ENCODE data around the gene NUTF2.
A peak's percentile ranks its signal among the peaks of the same experiment; 100 is the strongest.

Gene NUTF2

GRCh38 chr16:67880584-67880983 lies 33.9 kb downstream of the NUTF2 start:
- peak in 2 of 10 donors; percentile 69 to 76 for DNase-seq
- intact Hi-C loops (cut with DNase I): no loop called here

- intact Hi-C loops (cut with DNase I): loop anchor here (2.0 kb wide), 1 partner anchor 47 kb away; no protein-coding TSS in a partner anchor
- peak in 9 of 10 donors; percentile 23 to 96 (median 63) for DNase-seq
These were observed 35.0 kb downstream of the NUTF2 start for GRCh38 chr16:67881621-67882161.

- peak; percentile 71 to 98 (median 84) for DNase-seq
- intact Hi-C loops (cut with DNase I): loop anchor here (1.0 to 2.0 kb wide), 2 partner anchors 46 to 158 kb away; no protein-coding TSS in a partner anchor
These were observed 35.8 kb downstream of the NUTF2 start for GRCh38 chr16:67882374-67883145.

- intact Hi-C loops (cut with DNase I): loop anchor here (1.0 to 2.0 kb wide), 2 partner anchors 45 to 157 kb away; no protein-coding TSS in a partner anchor
- peak in 1 of 10 donors; percentile 15 for DNase-seq
These were observed 36.6 kb downstream of the NUTF2 start for GRCh38 chr16:67883146-67883871.

- DNase-seq: peak in 9 of 10 donors; percentile 49 to 95 (median 62)
- intact Hi-C loops (cut with DNase I): loop anchor here (1.0 to 2.0 kb wide), 2 partner anchors 45 to 156 kb away; no protein-coding TSS in a partner anchor
These were observed 37.1 kb downstream of the NUTF2 start for GRCh38 chr16:67883872-67884261.

GRCh38 chr16:67884684-67885083 lies 38.0 kb downstream of the NUTF2 start, which contains the start of gene NRN1L:
TSS of gene NRN1L (plus strand) at chr16:67884885. CDS start at chr16:67884904, 19 bp downstream.
- DNase-seq: peak; percentile 87 to 99 (median 95)
- intact Hi-C loops (cut with DNase I): no loop called here

- intact Hi-C loops (cut with DNase I): no loop called here
These were observed 38.8 kb downstream of the NUTF2 start for GRCh38 chr16:67885545-67885944.

GRCh38 chr16:67885976-67886375 lies 39.2 kb downstream of the NUTF2 start:
- peak in 1 of 10 donors; percentile 80 for DNase-seq
- intact Hi-C loops (cut with DNase I): no loop called here

More at GRCh38 chr16:67885545-67885944, 38.8 kb downstream of the NUTF2 start:
- DNase-seq: peak in 2 of 10 donors; percentile 51 to 82

- DNase-seq: no peak
These were observed 39.7 kb downstream of the NUTF2 start for GRCh38 chr16:67886387-67886786.

GRCh38 chr16:67888331-67888730 lies 41.6 kb downstream of the NUTF2 start:
- intact Hi-C loops (cut with DNase I): no loop called here
- DNase-seq: no peak

More at GRCh38 chr16:67886387-67886786, 39.7 kb downstream of the NUTF2 start:
- intact Hi-C loops (cut with DNase I): no loop called here

- intact Hi-C loops (cut with DNase I): loop anchor here (10.0 kb wide), 1 partner anchor 48 kb away; the partner anchor contains the start of genes CENPT, NUTF2 and THAP11
- peak in 1 of 10 donors; percentile 34 for DNase-seq
These were observed 45.6 kb downstream of the NUTF2 start for GRCh38 chr16:67892375-67892774.

- intact Hi-C loops (cut with DNase I): loop anchor here (10.0 kb wide), 1 partner anchor 48 kb away; the partner anchor contains the start of genes CENPT, NUTF2 and THAP11
- DNase-seq: peak; percentile 93 to 100 (median 98)
These were observed 46.4 kb downstream of the NUTF2 start, which contains the start of gene PSKH1 for GRCh38 chr16:67892899-67893742. TSS of gene PSKH1 (plus strand) at chr16:67893254. CDS start at chr16:67908750, 15,496 bp downstream.

- DNase-seq: peak in 1 of 10 donors; percentile 79
- intact Hi-C loops (cut with DNase I): loop anchor here (10.0 kb wide), 1 partner anchor 49 kb away; the partner anchor contains the start of genes CENPT, NUTF2 and THAP11
These were observed 47.1 kb downstream of the NUTF2 start for GRCh38 chr16:67893743-67894399.

GRCh38 chr16:67897231-67897630 lies 50.5 kb downstream of the NUTF2 start:
- intact Hi-C loops (cut with DNase I): loop anchor here (10.0 kb wide), 1 partner anchor 52 kb away; the partner anchor contains the start of genes CENPT, NUTF2 and THAP11
- DNase-seq: no peak

GRCh38 chr16:67901734-67902133 lies 55.0 kb downstream of the NUTF2 start:
- intact Hi-C loops (cut with DNase I): no loop called here
- peak in 1 of 10 donors; percentile 14 for DNase-seq

GRCh38 chr16:67902831-67903230 lies 56.1 kb downstream of the NUTF2 start:
- intact Hi-C loops (cut with DNase I): no loop called here
- DNase-seq: no peak

GRCh38 chr16:67907397-67908180 lies 60.9 kb downstream of the NUTF2 start:
- DNase-seq: peak in 1 of 10 donors; percentile 56
- intact Hi-C loops (cut with DNase I): no loop called here

Data from posterior cingulate gyrus (tissue), 11 donors.